ENCODE measurements around the gene SLC39A11. TPM values are rescaled to one million over a fixed set of nuclear protein-coding genes. Genes with fewer than 3 reads are reported as not detected.
"Not testable (repeated sequence)": the region's sequence is repeated elsewhere in the genome, so short reads cannot be mapped to it uniquely, and the experiment has no call there.

The SLC39A11 gene
- total RNA-seq, 1 experiment from 2014 or later: 57.1 TPM

- H3F3A ChIP-seq (ENCODE audit: insufficient read depth, low read depth): no peaks in the 10 kb centered on the region
- POLR2A ChIA-PET (ENCODE audit: unreplicated experiment): no interaction called here
These were observed 318.3 kb downstream of the SLC39A11 start for GRCh38 chr17:72774236-72774635.

GRCh38 chr17:72773225-72773624 lies 319.3 kb downstream of the SLC39A11 start:
- DNase-seq; H3K4me2 ChIP-seq; H3K9me3 ChIP-seq (ENCODE audit: insufficient read depth, low read depth); H3K36me3 ChIP-seq (ENCODE audit: low read depth); POLR2A ChIA-PET (ENCODE audit: unreplicated experiment); H3F3A ChIP-seq (ENCODE audit: insufficient read depth, low read depth); CTCF ChIA-PET; H3K27me3 ChIP-seq (ENCODE audit: insufficient read depth, low read depth); H3K9me2 ChIP-seq (ENCODE audit: insufficient read depth); H3K4me1 ChIP-seq (replicated peaks; ENCODE audit: insufficient read depth); BruUV-seq (replicated peaks); H2AFZ ChIP-seq; H3K79me2 ChIP-seq (ENCODE audit: low read depth); H3K27ac ChIP-seq; H3K4me3 ChIP-seq; intact Hi-C loops (cut with micrococcal nuclease; ENCODE audit: unreplicated experiment); H4K20me1 ChIP-seq (ENCODE audit: insufficient read depth): not testable (repeated sequence)

More at GRCh38 chr17:72774236-72774635, 318.3 kb downstream of the SLC39A11 start:
- DNase-seq: no peak
- Histone ChIP-seq H3K27ac (no peak overlapping the region), H3K79me2 (ENCODE audit: low read depth) (no peaks in the 10 kb centered on the region), H4K20me1 (ENCODE audit: insufficient read depth) (no peaks in the 10 kb centered on the region), H3K36me3 (ENCODE audit: low read depth) (no peaks in the 10 kb centered on the region), H3K9me2 (ENCODE audit: insufficient read depth) (no peaks in the 10 kb centered on the region), H3K9me3 (ENCODE audit: insufficient read depth, low read depth) (no peaks in the 10 kb centered on the region), H2AFZ (no peak overlapping the region), H3K27me3 (ENCODE audit: insufficient read depth, low read depth) (no peaks in the 10 kb centered on the region), H3K4me3 (no peak overlapping the region), H3K4me2 (no peak overlapping the region), H3K4me1 (replicated peaks; ENCODE audit: insufficient read depth) (no peaks in the 10 kb centered on the region)
- CTCF ChIA-PET: no interaction called here
- TF ChIP-seq EZH2 (IDR thresholded peaks at IDR 0.05; ENCODE audit: low read depth) (no peak), CTCF (conservative IDR thresholded peaks at IDR 0.05) (no peak)
- BruUV-seq (replicated peaks): no TSS peak
- intact Hi-C loops (cut with micrococcal nuclease; ENCODE audit: unreplicated experiment): no loop called here

- H3K4me2 ChIP-seq: no peak overlapping the region
- BruUV-seq (replicated peaks): no TSS peak
- no peak for TF ChIP-seq CTCF (conservative IDR thresholded peaks at IDR 0.05)
- no peak for TF ChIP-seq EZH2 (IDR thresholded peaks at IDR 0.05; ENCODE audit: low read depth)
- no peaks in the 10 kb centered on the region for H4K20me1 ChIP-seq (ENCODE audit: insufficient read depth)
- intact Hi-C loops (cut with micrococcal nuclease; ENCODE audit: unreplicated experiment): no loop called here
- no peaks in the 10 kb centered on the region for H3K4me1 ChIP-seq (replicated peaks; ENCODE audit: insufficient read depth)
- H3F3A ChIP-seq (ENCODE audit: insufficient read depth, low read depth): no peaks in the 10 kb centered on the region
- ChIA-PET CTCF (no interaction called here), POLR2A (ENCODE audit: unreplicated experiment) (no interaction called here)
- H3K9me3 ChIP-seq (ENCODE audit: insufficient read depth, low read depth): no peaks in the 10 kb centered on the region
- no peaks in the 10 kb centered on the region for H3K27me3 ChIP-seq (ENCODE audit: insufficient read depth, low read depth)
- no peak for DNase-seq
- no peak overlapping the region for H2AFZ ChIP-seq
- no peaks in the 10 kb centered on the region for H3K79me2 ChIP-seq (ENCODE audit: low read depth)
- no peak overlapping the region for H3K27ac ChIP-seq
- H3K9me2 ChIP-seq (ENCODE audit: insufficient read depth): no peaks in the 10 kb centered on the region
- H3K4me3 ChIP-seq: no peak overlapping the region
- H3K36me3 ChIP-seq (ENCODE audit: low read depth): no peaks in the 10 kb centered on the region
These were observed 320.1 kb downstream of the SLC39A11 start for GRCh38 chr17:72772331-72772821.

GRCh38 chr17:72771734-72772133 lies 320.8 kb downstream of the SLC39A11 start:
- Histone ChIP-seq H3K79me2 (ENCODE audit: low read depth) (no peaks in the 10 kb centered on the region), H3K4me1 (replicated peaks; ENCODE audit: insufficient read depth) (no peaks in the 10 kb centered on the region), H3K4me2 (no peak overlapping the region), H3F3A (ENCODE audit: insufficient read depth, low read depth) (no peaks in the 10 kb centered on the region), H3K4me3 (no peak overlapping the region), H3K9me3 (ENCODE audit: insufficient read depth, low read depth) (no peaks in the 10 kb centered on the region), H2AFZ (no peak overlapping the region), H3K27ac (no peak overlapping the region), H3K27me3 (ENCODE audit: insufficient read depth, low read depth) (no peaks in the 10 kb centered on the region), H3K36me3 (ENCODE audit: low read depth) (no peaks in the 10 kb centered on the region), H4K20me1 (ENCODE audit: insufficient read depth) (no peaks in the 10 kb centered on the region), H3K9me2 (ENCODE audit: insufficient read depth) (no peaks in the 10 kb centered on the region)
- TF ChIP-seq EZH2 (IDR thresholded peaks at IDR 0.05; ENCODE audit: low read depth) (no peak), CTCF (conservative IDR thresholded peaks at IDR 0.05) (no peak)
- no TSS peak for BruUV-seq (replicated peaks)
- intact Hi-C loops (cut with micrococcal nuclease; ENCODE audit: unreplicated experiment): no loop called here
- CTCF ChIA-PET: no interaction called here
- POLR2A ChIA-PET (ENCODE audit: unreplicated experiment): no interaction called here
- no peak for DNase-seq

All from PC-9 (cell line).